Panc1 (cell line): ENCODE measurements around the gene ABCB8.

ENCODE experiments used
- CTCF ChIP-seq: fragments of 450-650 bp; IDR thresholded peaks from 2 replicates; pipeline ENCODE4 v1.5.1; 2017; ENCODE audit warnings: mild to moderate bottlenecking
- POLR2AphosphoS5 ChIP-seq: IDR thresholded peaks from 2 replicates; pipeline ENCODE4 v1.6.1; 2012; ENCODE audit warnings: mild to moderate bottlenecking, low read depth, low read length, moderate library complexity
- REST ChIP-seq, 2 experiments: IDR thresholded peaks; 2 replicates each; pipeline ENCODE4 v1.6.1; 2011 to 2012; ENCODE audit warnings: low read depth in 2 of 2, control low read depth in 1 of 2, low read length in 1 of 2, mild to moderate bottlenecking in 1 of 2, moderate library complexity in 1 of 2; ENCODE audit not compliant: insufficient read depth in 1 of 2
- SIN3A ChIP-seq: IDR thresholded peaks from 2 replicates; pipeline ENCODE4 v1.6.1; 2012; ENCODE audit warnings: low read depth, mild to moderate bottlenecking, low read length, moderate library complexity, borderline replicate concordance; ENCODE audit not compliant: insufficient read depth
- TCF7L2 ChIP-seq: IDR thresholded peaks from 2 replicates; pipeline ENCODE4 v1.6.1; 2011; ENCODE audit warnings: mild to moderate bottlenecking, low read depth, low read length, inconsistent platforms

GRCh38 chr7:150994838-150995510 lies 33.3 kb upstream of the ABCB8 start:
- TF ChIP-seq CTCF: no peak
- no peak for TF ChIP-seq POLR2AphosphoS5
- TF ChIP-seq SIN3A: no peak
- TF ChIP-seq TCF7L2: no peak
- no peak for TF ChIP-seq REST (IDR thresholded peaks at IDR 0.05; ENCODE audit: insufficient read depth in 1 of 2, low read depth in 2 of 2, low read length in 1 of 2)
